NOMO-1 (cell line): ENCODE measurements around the gene TMC1.
"Not testable (repeated sequence)": the region's sequence is repeated elsewhere in the genome, so short reads cannot be mapped to it uniquely, and the experiment has no call there.

Source experiments
- DNase-seq, 2 experiments: peaks; one replicate each; lab custom pipeline; 2025; ENCODE audit not compliant: unreplicated experiment in 2 of 2; lab: John Stamatoyannopoulos, UW

The TMC1 gene

GRCh38 chr9:72856972-72857623 lies 335.7 kb downstream of the TMC1 start:
- peak in 1 of 2 experiments; percentile 14 for DNase-seq

DNA sequence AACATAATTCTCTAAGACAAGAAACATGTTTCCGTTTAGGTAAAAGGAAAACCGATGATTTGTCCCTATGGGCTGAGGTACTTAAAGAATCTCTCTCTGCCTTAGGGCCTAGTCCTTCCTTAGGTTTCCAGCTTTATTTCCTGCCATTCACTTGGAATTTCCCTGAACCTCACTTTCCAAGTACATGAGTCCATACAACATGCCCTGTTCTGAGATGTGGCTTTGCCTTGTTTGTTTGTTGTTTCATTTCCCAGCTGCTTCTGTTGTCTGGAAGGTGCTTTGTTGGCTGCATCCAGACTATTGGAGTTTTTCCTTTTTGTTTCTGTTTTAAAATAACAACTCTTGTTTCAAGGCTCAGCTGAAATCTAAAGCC lies 336.2 kb downstream of the TMC1 start:
- DNase-seq = no peak

DNA sequence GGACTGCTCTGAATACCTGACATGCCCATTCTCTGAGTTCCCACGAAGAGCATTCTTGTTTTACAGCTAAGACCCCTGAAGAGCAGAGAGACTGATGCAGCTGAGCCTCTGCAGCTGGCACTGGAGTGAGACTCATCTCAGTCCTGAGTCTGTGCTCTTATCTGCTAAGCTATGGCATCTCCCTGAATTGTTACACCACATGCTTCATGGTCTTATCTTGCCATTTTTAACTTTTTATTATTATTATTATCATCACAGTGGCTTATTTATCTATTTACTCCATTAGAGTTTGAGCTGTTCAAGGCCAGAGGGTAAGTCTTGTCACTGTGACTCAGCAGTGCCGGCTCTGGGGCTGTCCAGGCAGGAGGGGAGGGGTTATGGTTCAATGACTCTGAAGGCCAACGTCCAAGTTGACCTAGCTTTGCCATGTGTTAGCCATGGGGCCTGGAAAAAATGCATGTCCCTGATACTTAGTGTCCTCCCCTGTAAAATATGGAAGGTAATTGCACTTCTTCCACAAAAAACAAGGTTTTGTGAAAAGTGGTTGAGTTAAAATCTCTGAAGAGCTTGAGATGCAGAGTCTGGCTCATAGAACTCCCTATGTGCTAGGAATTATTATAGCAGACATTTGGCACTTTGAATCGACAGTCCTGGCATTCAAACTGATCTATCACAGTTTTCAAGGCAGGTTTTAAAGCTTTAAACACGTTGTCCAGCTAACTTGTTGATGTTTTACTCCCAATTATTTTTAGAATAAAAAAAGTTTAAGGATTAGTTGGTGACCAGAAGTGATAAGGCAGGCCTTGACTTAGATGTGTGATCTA lies 336.9 kb downstream of the TMC1 start:
- DNase-seq = no peak

GRCh38 chr9:72862788-72863187 lies 341.4 kb downstream of the TMC1 start:
- not testable (repeated sequence) for DNase-seq

DNA sequence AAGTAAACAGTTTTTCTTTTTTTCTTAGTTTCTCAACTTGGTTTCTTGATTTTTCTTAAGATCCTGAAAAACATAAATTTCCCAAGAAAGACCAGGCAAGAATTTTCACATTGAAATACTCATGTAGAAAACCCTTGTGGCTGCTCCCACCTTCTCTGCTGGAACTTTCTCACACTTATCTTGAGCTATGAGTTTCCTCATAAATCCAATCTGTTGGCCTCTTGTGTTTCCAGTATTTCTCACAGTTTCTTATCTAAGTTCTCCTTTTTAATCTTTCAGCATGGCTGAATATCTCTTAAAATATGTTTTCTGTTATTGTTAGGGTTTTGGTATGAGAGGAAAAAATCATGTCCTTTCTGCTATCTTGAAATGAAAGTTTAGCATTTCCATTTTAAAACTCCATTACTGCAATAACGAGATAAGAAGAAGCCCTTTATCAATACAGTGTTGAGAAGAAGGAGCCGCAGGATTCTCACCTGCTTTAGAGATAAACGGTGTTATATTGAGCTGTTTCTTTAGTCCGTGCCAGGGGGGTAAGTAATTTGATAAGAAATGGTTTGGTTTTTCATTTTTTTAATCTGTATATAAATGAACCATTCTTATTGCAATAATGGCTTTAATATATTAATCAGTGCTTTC lies 342.2 kb downstream of the TMC1 start:
- no peak for DNase-seq

- no peak for DNase-seq
Observed at GRCh38 chr9:72864327-72864726, 342.9 kb downstream of the TMC1 start.

- DNase-seq = peak in 1 of 2 experiments; percentile 0
Observed at GRCh38 chr9:72871685-72872084, 350.3 kb downstream of the TMC1 start.

- no peak for DNase-seq
Observed at GRCh38 chr9:72872718-72873117, 351.3 kb downstream of the TMC1 start.

DNA sequence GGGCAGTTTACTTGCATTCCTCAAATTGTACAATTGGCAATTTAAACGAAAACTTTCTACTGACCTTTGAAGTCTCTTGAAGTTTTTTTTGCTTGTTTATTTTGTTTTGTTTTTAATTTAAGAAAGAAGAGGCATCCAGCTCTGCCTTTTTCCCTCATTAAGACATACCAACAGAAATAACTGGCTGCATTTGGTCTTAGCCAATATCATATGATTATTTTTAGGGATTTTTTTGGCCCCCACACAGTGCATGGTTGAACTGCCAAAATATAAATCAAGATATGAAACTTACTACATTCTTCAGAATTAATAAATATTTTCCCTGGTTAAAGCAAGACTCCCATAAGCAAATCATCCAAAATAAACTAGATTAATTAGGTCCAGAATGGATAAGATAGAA lies 352.0 kb downstream of the TMC1 start:
- no peak for DNase-seq

DNA sequence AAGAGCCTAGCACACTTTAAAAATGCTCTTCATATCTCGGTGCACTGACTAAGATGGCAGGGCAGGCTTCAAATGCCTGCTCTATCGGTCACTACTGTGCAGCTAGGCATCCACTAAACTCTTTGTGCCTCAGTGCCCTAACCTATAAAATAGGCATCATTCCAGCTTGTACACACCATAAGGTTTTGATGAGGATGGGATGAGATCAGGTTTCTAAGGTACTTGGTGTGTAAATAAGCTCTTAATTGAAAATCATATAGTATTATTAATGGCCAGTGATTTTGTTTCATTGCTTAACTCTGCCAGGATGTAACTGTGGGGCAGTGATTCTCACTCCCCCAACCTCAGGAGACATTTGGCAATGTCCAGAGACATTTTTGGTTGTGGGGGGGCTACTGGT lies 352.9 kb downstream of the TMC1 start:
- no peak for DNase-seq

DNA sequence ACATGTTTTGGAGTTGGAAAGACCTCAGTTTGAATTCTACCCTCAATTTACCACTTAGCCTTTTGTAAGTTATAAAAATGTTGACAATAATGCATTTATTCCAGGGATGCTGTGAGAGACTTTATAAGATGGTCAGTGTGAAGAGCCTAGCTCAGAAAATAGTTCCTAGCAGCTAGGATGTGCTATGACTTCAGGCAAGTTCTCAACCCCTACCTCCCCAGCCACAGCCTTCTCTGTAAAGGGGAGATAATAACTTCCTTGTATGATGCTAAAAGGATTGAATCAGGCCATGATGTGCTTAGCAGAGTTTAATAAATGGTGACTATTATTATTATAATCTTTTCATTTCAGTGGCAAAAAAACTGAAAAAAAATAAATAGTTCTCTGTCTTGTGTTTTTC lies 353.8 kb downstream of the TMC1 start:
- no peak for DNase-seq

DNA sequence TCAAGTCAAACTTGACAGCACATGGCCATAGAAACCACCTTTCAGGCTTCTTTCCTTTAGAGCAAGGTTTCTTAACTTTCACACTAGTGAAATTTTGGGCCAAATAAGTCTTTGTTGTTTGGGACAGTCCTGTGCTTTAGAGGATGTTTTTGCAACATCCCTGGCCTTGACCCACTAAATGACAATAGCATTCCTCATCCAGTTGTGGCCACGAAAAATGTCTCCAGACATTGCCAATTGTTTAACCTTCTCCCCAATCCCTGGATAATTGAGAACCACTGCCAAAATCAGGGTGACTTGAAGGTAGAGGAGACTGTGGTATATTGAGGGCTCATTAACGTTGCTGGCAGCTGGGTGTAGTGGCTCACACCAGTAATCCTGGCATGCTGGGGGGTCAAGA lies 359.4 kb downstream of the TMC1 start:
- no peak for DNase-seq

GRCh38 chr9:72882117-72882775 lies 360.8 kb downstream of the TMC1 start:
- no peak for DNase-seq

- DNase-seq = no peak
Observed at GRCh38 chr9:72883875-72884274, 362.5 kb downstream of the TMC1 start.

DNA sequence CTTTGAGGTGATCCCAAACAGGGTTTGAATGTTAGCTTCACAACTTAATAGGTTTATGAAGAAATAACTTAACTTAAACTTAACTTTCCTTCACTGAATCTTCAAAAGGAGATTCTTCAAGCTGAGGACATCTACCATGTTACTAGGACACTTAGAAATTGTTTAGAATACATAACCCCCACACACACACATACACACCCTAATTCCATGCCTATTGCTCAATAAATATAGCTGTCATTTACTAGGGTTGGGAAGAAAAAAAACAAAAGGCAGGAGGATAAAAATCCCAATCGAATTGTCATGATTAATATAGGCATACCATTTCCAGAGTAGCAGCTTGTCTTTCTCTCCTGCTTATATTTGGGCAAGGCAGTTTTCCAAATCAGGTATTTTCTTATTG lies 363.1 kb downstream of the TMC1 start:
- DNase-seq = no peak
